Trophoblast cell (in vitro differentiated cells and primary cell): ENCODE data around the gene DISC1.

Source experiments
- DNase-seq, 2 donors: peaks; one replicate each; pipeline ENCODE4 v3.0.0-alpha.2; 2016
- H2AFZ ChIP-seq: 2 replicates; pipeline ENCODE4 v1.6.1; 2013; ENCODE audit warnings: low read length, moderate library complexity, mild to moderate bottlenecking; ENCODE audit not compliant: insufficient read depth, poor library complexity
- H2AK5ac ChIP-seq: 2 replicates; pipeline ENCODE4 v1.6.1; 2013; ENCODE audit warnings: mild to moderate bottlenecking, low read length
- H2BK120ac ChIP-seq: 2 replicates; pipeline ENCODE4 v1.6.1; 2013; ENCODE audit warnings: low read length, mild to moderate bottlenecking, moderate library complexity; ENCODE audit not compliant: insufficient read depth, poor library complexity
- H2BK12ac ChIP-seq: 2 replicates; pipeline ENCODE4 v1.6.1; 2013; ENCODE audit warnings: mild to moderate bottlenecking, low read length, moderate library complexity
- H2BK5ac ChIP-seq: 2 replicates; pipeline ENCODE4 v1.6.1; 2013; ENCODE audit warnings: low read length, low read depth, moderate library complexity, mild to moderate bottlenecking; ENCODE audit not compliant: poor library complexity
- H3K14ac ChIP-seq: 2 replicates; pipeline ENCODE4 v1.6.1; 2013; ENCODE audit warnings: mild to moderate bottlenecking, low read length
- H3K18ac ChIP-seq: 2 replicates; pipeline ENCODE4 v1.6.1; 2013; ENCODE audit warnings: mild to moderate bottlenecking, low read length
- H3K23ac ChIP-seq: 2 replicates; pipeline ENCODE4 v1.6.1; 2013; ENCODE audit warnings: low read length
- H3K27ac ChIP-seq: 2 replicates; pipeline ENCODE4 v1.5.1; 2013; ENCODE audit warnings: low read depth, mild to moderate bottlenecking, inconsistent platforms, low read length, moderate library complexity
- H3K27me3 ChIP-seq: 2 replicates; pipeline ENCODE4 v1.6.1; 2013; ENCODE audit warnings: inconsistent platforms, mild to moderate bottlenecking, low read length, moderate library complexity; ENCODE audit not compliant: insufficient read depth
- H3K36me3 ChIP-seq, 2 experiments: 1 replicate in 1 of 2; 2 replicates in 1 of 2; pipeline ENCODE4 v1.6.1; 2013; ENCODE audit warnings: low read length in 2 of 2, mild to moderate bottlenecking in 2 of 2, moderate library complexity in 1 of 2; ENCODE audit not compliant: insufficient read depth in 2 of 2, control insufficient read depth in 1 of 2
- H3K4ac ChIP-seq: 2 replicates; pipeline ENCODE4 v1.6.1; 2013; ENCODE audit warnings: low read depth, mild to moderate bottlenecking, low read length, moderate library complexity
- H3K4me1 ChIP-seq, 2 experiments: 1 replicate in 1 of 2; 2 replicates in 1 of 2; pipeline ENCODE4 v1.6.1; 2013; ENCODE audit warnings: low read length in 2 of 2, mild to moderate bottlenecking in 2 of 2, moderate library complexity in 1 of 2; ENCODE audit not compliant: insufficient read depth in 2 of 2, control insufficient read depth in 1 of 2
- H3K4me2 ChIP-seq: 2 replicates; pipeline ENCODE4 v1.6.1; 2013; ENCODE audit warnings: inconsistent platforms, mild to moderate bottlenecking, low read length, moderate library complexity
- H3K4me3 ChIP-seq: 2 replicates; pipeline ENCODE4 v1.5.1; 2013; ENCODE audit warnings: mild to moderate bottlenecking, low read depth, low read length, inconsistent platforms
- H3K79me1 ChIP-seq: one replicate; pipeline ENCODE4 v1.6.1; 2013; ENCODE audit warnings: low read length
- H3K79me2 ChIP-seq: 2 replicates; pipeline ENCODE4 v1.6.1; 2013; ENCODE audit warnings: low read length, mild to moderate bottlenecking; ENCODE audit not compliant: control insufficient read depth, insufficient read depth, poor library complexity
- H3K9ac ChIP-seq: 2 replicates; pipeline ENCODE4 v1.6.1; 2013; ENCODE audit warnings: mild to moderate bottlenecking, low read length
- H3K9me3 ChIP-seq: 2 replicates; pipeline ENCODE4 v1.6.1; 2013; ENCODE audit warnings: low read depth, mild to moderate bottlenecking, control low read depth, inconsistent platforms, low read length; ENCODE audit not compliant: insufficient read depth
- H4K12ac ChIP-seq: 2 replicates; pipeline ENCODE4 v1.6.1; 2013; ENCODE audit warnings: low read depth, mild to moderate bottlenecking, low read length, moderate library complexity
- H4K8ac ChIP-seq: 2 replicates; pipeline ENCODE4 v1.6.1; 2013; ENCODE audit warnings: low read depth, mild to moderate bottlenecking, low read length, moderate library complexity
- H4K91ac ChIP-seq: one replicate; pipeline ENCODE4 v1.6.1; 2013; ENCODE audit warnings: low read depth, mild to moderate bottlenecking, low read length, moderate library complexity
- WGBS: extraction: QIAGEN DNeasy Blood & Tissue Kit; methylation state at CpG from one replicate; pipeline ENCODE4 v1.1.7; 2013; ENCODE audit warnings: missing lambda C conversion rate; ENCODE audit not compliant: insufficient read length, insufficient coverage; ENCODE audit errors: extremely low coverage; 5-methylcytosine and 5-hydroxymethylcytosine counted together

The DISC1 gene

GRCh38 chr1:231933711-231934626, 307.4 kb downstream of the DISC1 start:
- Histone ChIP-seq H3K4me2 (no peak overlapping the region), H3K9ac (no peak overlapping the region), H3K9me3 (no peaks in the 10 kb centered on the region), H4K8ac (no peak overlapping the region), H2AFZ (no peak overlapping the region), H3K18ac (no peak overlapping the region), H3K27me3 (no peaks in the 10 kb centered on the region), H4K91ac (no peak overlapping the region), H3K14ac (no peak overlapping the region), H2BK12ac (no peak overlapping the region), H3K27ac (no peak overlapping the region), H4K12ac (no peak overlapping the region), H2BK5ac (no peak overlapping the region), H2AK5ac (no peak overlapping the region), H3K36me3 (no peaks in the 10 kb centered on the region), H3K23ac (no peak overlapping the region), H3K79me1 (no peaks in the 10 kb centered on the region), H3K4me3 (no peak overlapping the region), H3K4me1 (peaks cover 2% of the 10 kb centered on the region in 2 experiments), H3K79me2 (no peaks in the 10 kb centered on the region), H2BK120ac (no peak overlapping the region), H3K4ac (no peak overlapping the region)
- no peak for DNase-seq
- WGBS = no CpG with 5 or more reads among the region's 15 CpGs

GRCh38 chr1:231934797-231935196, 308.2 kb downstream of the DISC1 start:
- no peak overlapping the region for H4K12ac ChIP-seq
- H3K36me3 ChIP-seq = no peaks in the 10 kb centered on the region
- no peak for DNase-seq
- no peaks in the 10 kb centered on the region for H3K9me3 ChIP-seq
- no peak overlapping the region for H2BK120ac ChIP-seq
- H2AFZ ChIP-seq = no peak overlapping the region
- H3K9ac ChIP-seq = no peak overlapping the region
- peaks cover under 1% of the 10 kb centered on the region in 2 experiments for H3K4me1 ChIP-seq
- no peak overlapping the region for H4K8ac ChIP-seq
- H4K91ac ChIP-seq = no peak overlapping the region
- H3K4ac ChIP-seq = no peak overlapping the region
- no peak overlapping the region for H3K23ac ChIP-seq
- no peak overlapping the region for H3K4me3 ChIP-seq
- no peak overlapping the region for H2BK12ac ChIP-seq
- H2BK5ac ChIP-seq = no peak overlapping the region
- H3K27ac ChIP-seq = no peak overlapping the region
- H3K79me1 ChIP-seq = no peaks in the 10 kb centered on the region
- H3K4me2 ChIP-seq = no peak overlapping the region
- no peaks in the 10 kb centered on the region for H3K79me2 ChIP-seq
- no peak overlapping the region for H2AK5ac ChIP-seq
- H3K18ac ChIP-seq = no peak overlapping the region
- no peak overlapping the region for H3K14ac ChIP-seq
- WGBS = no CpG with 5 or more reads among the region's 5 CpGs
- H3K27me3 ChIP-seq = no peaks in the 10 kb centered on the region

DNA sequence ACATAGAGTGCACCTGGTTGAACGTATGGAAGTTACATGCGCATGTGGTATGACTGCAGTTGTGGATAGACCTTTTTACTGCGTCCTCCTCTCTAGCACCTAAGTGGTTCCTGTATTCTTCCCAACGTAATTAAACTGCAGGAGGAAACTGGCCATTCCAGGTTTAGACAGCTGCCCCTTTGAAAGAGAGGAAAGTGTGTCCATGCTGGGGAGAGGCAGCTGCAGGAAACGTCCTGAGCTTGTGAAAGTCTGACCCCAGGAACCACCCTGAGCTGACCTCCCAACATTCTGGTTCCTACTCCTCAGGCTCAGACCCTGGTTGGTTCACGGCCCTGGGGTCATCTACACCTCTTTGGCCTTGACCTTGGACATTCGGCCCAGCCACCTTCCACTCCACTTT, 309.3 kb downstream of the DISC1 start:
- Histone ChIP-seq H2AK5ac (no peak overlapping the region), H3K23ac (no peak overlapping the region), H3K27ac (no peak overlapping the region), H3K4me2 (no peak overlapping the region), H2BK5ac (no peak overlapping the region), H3K18ac (no peak overlapping the region), H4K8ac (no peak overlapping the region), H4K12ac (no peak overlapping the region), H2BK120ac (no peak overlapping the region), H2AFZ (no peak overlapping the region), H3K9me3 (no peaks in the 10 kb centered on the region), H3K9ac (no peak overlapping the region), H4K91ac (no peak overlapping the region), H3K4ac (no peak overlapping the region), H3K14ac (no peak overlapping the region), H3K79me1 (no peaks in the 10 kb centered on the region), H3K79me2 (no peaks in the 10 kb centered on the region), H3K4me1 (no peaks in the 10 kb centered on the region), H2BK12ac (no peak overlapping the region), H3K36me3 (no peaks in the 10 kb centered on the region), H3K4me3 (no peak overlapping the region), H3K27me3 (no peaks in the 10 kb centered on the region)
- no peak for DNase-seq
- WGBS = no CpG with 5 or more reads among the region's 7 CpGs

GRCh38 chr1:231936983-231937775, 310.6 kb downstream of the DISC1 start:
- no peak overlapping the region for H4K12ac ChIP-seq
- no peaks in the 10 kb centered on the region for H3K79me1 ChIP-seq
- no peak overlapping the region for H4K8ac ChIP-seq
- DNase-seq = no peak
- no peaks in the 10 kb centered on the region for H3K9me3 ChIP-seq
- no peak overlapping the region for H2BK12ac ChIP-seq
- no CpG with 5 or more reads among the region's 9 CpGs for WGBS
- H3K4me2 ChIP-seq = no peak overlapping the region
- H3K27me3 ChIP-seq = no peaks in the 10 kb centered on the region
- no peak overlapping the region for H3K4ac ChIP-seq
- no peak overlapping the region for H2AK5ac ChIP-seq
- H3K14ac ChIP-seq = no peak overlapping the region
- H2AFZ ChIP-seq = no peak overlapping the region
- H3K27ac ChIP-seq = no peak overlapping the region
- no peak overlapping the region for H3K4me3 ChIP-seq
- H3K4me1 ChIP-seq = no peaks in the 10 kb centered on the region
- no peaks in the 10 kb centered on the region for H3K36me3 ChIP-seq
- no peaks in the 10 kb centered on the region for H3K79me2 ChIP-seq
- H2BK5ac ChIP-seq = no peak overlapping the region
- no peak overlapping the region for H4K91ac ChIP-seq
- H3K9ac ChIP-seq = no peak overlapping the region
- no peak overlapping the region for H2BK120ac ChIP-seq
- no peak overlapping the region for H3K23ac ChIP-seq
- no peak overlapping the region for H3K18ac ChIP-seq
